HG03280 (cell line): ENCODE measurements around the gene MAD2L1BP.
"Not testable (repeated sequence)": the region's sequence is repeated elsewhere in the genome, so short reads cannot be mapped to it uniquely, and the experiment has no call there.

ENCODE experiments used
- ATAC-seq: cut with Tn5 transposase; IDR thresholded peaks from one replicate; pipeline ENCODE4 v1.9.1; 2021; ENCODE audit warnings: mild to moderate bottlenecking, moderate library complexity; ENCODE audit not compliant: unreplicated experiment

Gene MAD2L1BP

GRCh38 chr6:43625393-43625992 lies 10.1 kb upstream of the MAD2L1BP start:
- no peak for ATAC-seq

- ATAC-seq, result no peak
These were observed 8.4 kb upstream of the MAD2L1BP start for GRCh38 chr6:43627008-43627825.

- ATAC-seq, result no peak
These were observed 7.1 kb upstream of the MAD2L1BP start for GRCh38 chr6:43628393-43629103.

- peak; percentile 83 for ATAC-seq
These were observed 6.5 kb upstream of the MAD2L1BP start, which contains the start of gene GTPBP2 for GRCh38 chr6:43629104-43629504. GTPBP2 (minus strand) TSS chr6:43629264; CDS start chr6:43629162, 102 bp downstream.

GRCh38 chr6:43629505-43630300 lies 5.9 kb upstream of the MAD2L1BP start:
- ATAC-seq, result peak; percentile 64

GRCh38 chr6:43630980-43631619 lies 4.5 kb upstream of the MAD2L1BP start:
- ATAC-seq, result no peak

GRCh38 chr6:43633002-43633401 lies 2.6 kb upstream of the MAD2L1BP start:
- not testable (repeated sequence) for ATAC-seq

- ATAC-seq, result no peak
These were observed 837 bp upstream of the MAD2L1BP start for GRCh38 chr6:43634702-43635303.

GRCh38 chr6:43636308-43636659 lies 644 bp downstream of the MAD2L1BP start:
- ATAC-seq, result no peak

GRCh38 chr6:43639984-43640800 lies 4.6 kb downstream of the MAD2L1BP start:
- ATAC-seq, result no peak

GRCh38 chr6:43644940-43645612 lies 9.4 kb downstream of the MAD2L1BP start, which contains the start of gene RSPH9:
RSPH9 (plus strand) TSS chr6:43645036; CDS start chr6:43645099, 63 bp downstream.
- peak; percentile 62 for ATAC-seq

- ATAC-seq, result no peak
These were observed 9.9 kb downstream of the MAD2L1BP start for GRCh38 chr6:43645613-43645964.

GRCh38 chr6:43647613-43648012 lies 12.0 kb downstream of the MAD2L1BP start:
- ATAC-seq, result no peak

- no peak for ATAC-seq
These were observed 12.6 kb downstream of the MAD2L1BP start for GRCh38 chr6:43648248-43648647.

- ATAC-seq, result not testable (repeated sequence)
These were observed 17.2 kb downstream of the MAD2L1BP start for GRCh38 chr6:43652822-43653221.

GRCh38 chr6:43657221-43657802 lies 21.7 kb downstream of the MAD2L1BP start:
- no peak for ATAC-seq

GRCh38 chr6:43658161-43658560 lies 22.5 kb downstream of the MAD2L1BP start:
- no peak for ATAC-seq

- not testable (repeated sequence) for ATAC-seq
These were observed 27.3 kb downstream of the MAD2L1BP start for GRCh38 chr6:43662948-43663347.
